T-cell (primary cell): Measurements from ENCODE around the gene IFT43. TPM values are rescaled to one million over a fixed set of nuclear protein-coding genes. Genes with fewer than 3 reads are reported as not detected.

Experiments
- ATAC-seq, 4 experiments: fragments of 200-7000 bp in 3 of 4; fragments of 150-1000 bp in 1 of 4; cut with Tn5 transposase; replicated peaks in 1 of 4; 1 replicate in 3 of 4; 2 replicates in 1 of 4; pipeline ENCODE4 v1.10.0; 2021; ENCODE audit warnings: moderate library complexity in 3 of 4, mild to moderate bottlenecking in 2 of 4, moderate number of reproducible peaks in 1 of 4
- CTCF ChIA-PET, 2 donors: fragments of 300-600 bp; sonication (Branson Sonifier 250); formaldehyde crosslinking; loops; one replicate each; lab custom pipeline; 2022; ENCODE audit warnings: antibody characterized with exemption in 2 of 2; lab: Charles Lee
- POLR2A ChIA-PET, 2 donors: fragments of 300-600 bp; sonication (Branson Sonifier 250); formaldehyde crosslinking; loops; one replicate each; lab custom pipeline; 2022; ENCODE audit warnings: antibody characterized with exemption in 2 of 2; lab: Charles Lee
- DNase-seq, 35 experiments: peaks; one replicate each; pipeline versions ENCODE4 v3.0.0 to v3.0.0-alpha.2; 2013 to 2023
- H3K27ac ChIP-seq: one replicate; pipeline ENCODE4 v1.5.1; 2013; ENCODE audit warnings: low read length
- H3K27me3 ChIP-seq, 2 experiments: replicated peaks in 1 of 2; 1 replicate in 1 of 2; 2 replicates in 1 of 2; pipeline versions ENCODE4 v1.6.1 to v1.7.0; 2013; ENCODE audit warnings: low read length in 1 of 2, mixed read lengths in 1 of 2; ENCODE audit not compliant: control insufficient read depth in 2 of 2, insufficient read depth in 2 of 2; ENCODE audit errors: extremely low read depth in 1 of 2
- H3K36me3 ChIP-seq, 2 donors: 1 replicate in 1 of 2; 2 replicates in 1 of 2; pipeline versions ENCODE4 v1.6.1 to v1.7.0; 2013; ENCODE audit warnings: low read length in 1 of 2; ENCODE audit not compliant: control insufficient read depth in 2 of 2, insufficient read depth in 1 of 2; ENCODE audit errors: extremely low read depth in 1 of 2
- H3K4me1 ChIP-seq, 2 experiments: 1 replicate in 1 of 2; 2 replicates in 1 of 2; pipeline versions ENCODE4 v1.6.1 to v1.7.0; 2013; ENCODE audit warnings: low read length in 2 of 2, mixed read lengths in 1 of 2; ENCODE audit not compliant: insufficient read depth in 2 of 2, control insufficient read depth in 1 of 2; ENCODE audit errors: extremely low read depth in 1 of 2
- H3K4me3 ChIP-seq, 2 donors: 1 replicate in 1 of 2; 2 replicates in 1 of 2; pipeline versions ENCODE4 v1.5.1 to v1.7.0; 2013; ENCODE audit warnings: mild to moderate bottlenecking in 2 of 2, low read length in 1 of 2, moderate library complexity in 1 of 2; ENCODE audit not compliant: control insufficient read depth in 1 of 2; ENCODE audit errors: extremely low read depth in 1 of 2
- H3K9me3 ChIP-seq: 2 replicates; pipeline ENCODE4 v1.7.0; 2013
- H3K27ac Mint-ChIP-seq, 2 donors: one replicate each; pipeline ENCODE4 v1.8.0; 2020 to 2021; ENCODE audit warnings: mild to moderate bottlenecking in 2 of 2, mixed read lengths in 2 of 2
- H3K27me3 Mint-ChIP-seq, 2 donors: one replicate each; pipeline ENCODE4 v1.8.0; 2021 to 2022; ENCODE audit warnings: mixed read lengths in 2 of 2
- H3K36me3 Mint-ChIP-seq: one replicate; pipeline ENCODE4 v1.8.0; 2021; ENCODE audit warnings: mixed read lengths
- H3K4me1 Mint-ChIP-seq, 3 donors: one replicate each; pipeline ENCODE4 v1.8.0; 2020 to 2022; ENCODE audit warnings: mixed read lengths in 3 of 3, mild to moderate bottlenecking in 1 of 3
- H3K4me3 Mint-ChIP-seq, 3 donors: one replicate each; pipeline ENCODE4 v1.8.0; 2020 to 2022; ENCODE audit warnings: mild to moderate bottlenecking in 3 of 3, mixed read lengths in 3 of 3, moderate library complexity in 3 of 3
- H3K9me3 Mint-ChIP-seq, 3 donors: one replicate each; pipeline ENCODE4 v1.8.0; 2020 to 2022; ENCODE audit warnings: mixed read lengths in 3 of 3
- WGBS: methylation state at CpG from one replicate; pipeline ENCODE4 v1.1.5; 2013; ENCODE audit warnings: missing lambda C conversion rate; ENCODE audit not compliant: insufficient coverage; 5-methylcytosine and 5-hydroxymethylcytosine counted together
- total RNA-seq, 35 experiments: library from RNA in 6 of 35; stranded (reverse) in 6 of 35; fragments of 120-200 nt in 1 of 35; gene quantifications; one replicate each; pipeline versions ENCODE4 v1.2.1 to v1.2.4 and lab custom pipeline; 2013 to 2026

IFT43 gene
- total RNA-seq, 5 donors from 2014 or later (not counting 1 experiment from before 2014, with no cell fraction given): 10.0 to 13.5 (median 11.9) TPM

GRCh38 chr14:76067536-76067935 lies 82.0 kb downstream of the IFT43 start:
- DNase-seq: no peak
- no peaks in the 10 kb centered on the region for H3K4me1 ChIP-seq
- H3K27ac ChIP-seq: no peak overlapping the region
- H3K27me3 Mint-ChIP-seq: no peaks in the 10 kb centered on the region
- no CpG with 5 or more reads among the region's 5 CpGs for WGBS
- no peak overlapping the region for H3K4me3 ChIP-seq
- H3K36me3 ChIP-seq: peaks cover 0 to 3% of the 10 kb centered on the region in 2 donors
- no peak overlapping the region for H3K27ac Mint-ChIP-seq
- peaks cover 2% of the 10 kb centered on the region for H3K9me3 ChIP-seq
- peaks cover 60% of the 10 kb centered on the region for H3K36me3 Mint-ChIP-seq
- no peaks in the 10 kb centered on the region for H3K27me3 ChIP-seq
- H3K4me3 Mint-ChIP-seq: no peak overlapping the region
- no peak for ATAC-seq
- H3K4me1 Mint-ChIP-seq: no peaks in the 10 kb centered on the region
- ChIA-PET CTCF (no interaction called here), POLR2A (no interaction called here)
- peaks cover 0 to 14% (median 7%) of the 10 kb centered on the region in 3 donors for H3K9me3 Mint-ChIP-seq

- CTCF ChIA-PET: no interaction called here
- WGBS: 87% methylated on average over 6 of the region's 12 CpGs
These were observed 88.2 kb downstream of the IFT43 start for GRCh38 chr14:76073717-76074116.

GRCh38 chr14:76077340-76077739 lies 91.8 kb downstream of the IFT43 start:
- WGBS: 100% methylated on average over 1 of the region's 2 CpGs
- no peaks in the 10 kb centered on the region for H3K4me1 Mint-ChIP-seq
- Histone ChIP-seq H3K27ac (no peak overlapping the region), H3K4me3 (no peak overlapping the region), H3K4me1 (no peaks in the 10 kb centered on the region), H3K27me3 (no peaks in the 10 kb centered on the region), H3K36me3 (no peaks in the 10 kb centered on the region), H3K9me3 (no peaks in the 10 kb centered on the region)
- H3K27ac Mint-ChIP-seq: no peak overlapping the region
- H3K36me3 Mint-ChIP-seq: peaks cover 3% of the 10 kb centered on the region
- CTCF ChIA-PET: no interaction called here
- no peak overlapping the region for H3K4me3 Mint-ChIP-seq
- no peaks in the 10 kb centered on the region for H3K27me3 Mint-ChIP-seq
- ATAC-seq: no peak
- POLR2A ChIA-PET: no interaction called here
- H3K9me3 Mint-ChIP-seq: no peaks in the 10 kb centered on the region
- no peak for DNase-seq

More at GRCh38 chr14:76073717-76074116, 88.2 kb downstream of the IFT43 start:
- no peak overlapping the region for H3K4me3 ChIP-seq
- Mint-ChIP-seq H3K27ac (no peak overlapping the region), H3K36me3 (peaks cover 26% of the 10 kb centered on the region), H3K27me3 (no peaks in the 10 kb centered on the region), H3K4me1 (no peaks in the 10 kb centered on the region), H3K4me3 (no peak overlapping the region), H3K9me3 (no peaks in the 10 kb centered on the region)
- POLR2A ChIA-PET: no interaction called here
- H3K27me3 ChIP-seq: no peaks in the 10 kb centered on the region
- ATAC-seq (no peak), DNase-seq (no peak)
- H3K4me1 ChIP-seq: no peaks in the 10 kb centered on the region
- no peaks in the 10 kb centered on the region for H3K9me3 ChIP-seq
- no peak overlapping the region for H3K27ac ChIP-seq
- H3K36me3 ChIP-seq: no peaks in the 10 kb centered on the region

GRCh38 chr14:76078501-76078900 lies 92.9 kb downstream of the IFT43 start:
- POLR2A ChIA-PET: no interaction called here
- Mint-ChIP-seq H3K36me3 (peaks cover 8% of the 10 kb centered on the region), H3K9me3 (no peaks in the 10 kb centered on the region), H3K4me3 (no peak overlapping the region), H3K27ac (no peak overlapping the region), H3K4me1 (no peaks in the 10 kb centered on the region), H3K27me3 (no peaks in the 10 kb centered on the region)
- CTCF ChIA-PET: no interaction called here
- no peaks in the 10 kb centered on the region for H3K4me1 ChIP-seq
- no peaks in the 10 kb centered on the region for H3K27me3 ChIP-seq
- H3K9me3 ChIP-seq: no peaks in the 10 kb centered on the region
- no peak overlapping the region for H3K4me3 ChIP-seq
- peaks cover 0 to under 1% of the 10 kb centered on the region in 2 donors for H3K36me3 ChIP-seq
- DNase-seq: no peak
- no peak for ATAC-seq
- no peak overlapping the region for H3K27ac ChIP-seq
- WGBS: 81% methylated on average over 3 of the region's 10 CpGs

GRCh38 chr14:76080025-76080424 lies 94.5 kb downstream of the IFT43 start:
- Mint-ChIP-seq H3K27me3 (no peaks in the 10 kb centered on the region), H3K4me3 (no peak overlapping the region), H3K36me3 (peaks cover 8% of the 10 kb centered on the region), H3K9me3 (no peaks in the 10 kb centered on the region), H3K4me1 (no peaks in the 10 kb centered on the region), H3K27ac (no peak overlapping the region)
- no peak overlapping the region for H3K27ac ChIP-seq
- no peaks in the 10 kb centered on the region for H3K9me3 ChIP-seq
- CTCF ChIA-PET: interaction anchor here in 1 of 2 donors (0.5 kb wide), 1 partner anchor 267 kb away, joined by 4 read pairs; no protein-coding TSS in a partner anchor
- 87% methylated on average over 8 of the region's 10 CpGs for WGBS
- no peak overlapping the region for H3K4me3 ChIP-seq
- no peaks in the 10 kb centered on the region for H3K27me3 ChIP-seq
- H3K4me1 ChIP-seq: no peaks in the 10 kb centered on the region
- ATAC-seq (no peak), DNase-seq (no peak)
- POLR2A ChIA-PET: no interaction called here
- H3K36me3 ChIP-seq: peaks cover 0 to 4% of the 10 kb centered on the region in 2 donors

GRCh38 chr14:76080471-76080870 lies 94.9 kb downstream of the IFT43 start:
- DNase-seq: no peak
- no peaks in the 10 kb centered on the region for H3K27me3 Mint-ChIP-seq
- POLR2A ChIA-PET: no interaction called here

GRCh38 chr14:76081642-76082041 lies 96.1 kb downstream of the IFT43 start:
- H3K27me3 Mint-ChIP-seq: no peaks in the 10 kb centered on the region
- CTCF ChIA-PET: no interaction called here

More at GRCh38 chr14:76080471-76080870, 94.9 kb downstream of the IFT43 start:
- WGBS: 89% methylated on average over 3 of the region's 6 CpGs
- H3K27ac ChIP-seq: no peak overlapping the region
- H3K27me3 ChIP-seq: no peaks in the 10 kb centered on the region
- Mint-ChIP-seq H3K36me3 (peaks cover 8% of the 10 kb centered on the region), H3K27ac (no peak overlapping the region), H3K4me1 (no peaks in the 10 kb centered on the region), H3K4me3 (no peak overlapping the region), H3K9me3 (no peaks in the 10 kb centered on the region)
- peaks cover 0 to 4% of the 10 kb centered on the region in 2 donors for H3K36me3 ChIP-seq
- CTCF ChIA-PET: interaction anchor here in 1 of 2 donors (0.5 kb wide), 1 partner anchor 267 kb away, joined by 4 read pairs; no protein-coding TSS in a partner anchor
- H3K9me3 ChIP-seq: no peaks in the 10 kb centered on the region
- H3K4me1 ChIP-seq: no peaks in the 10 kb centered on the region
- no peak for ATAC-seq
- no peak overlapping the region for H3K4me3 ChIP-seq

More at GRCh38 chr14:76081642-76082041, 96.1 kb downstream of the IFT43 start:
- peaks cover 0 to 4% of the 10 kb centered on the region in 2 donors for H3K36me3 ChIP-seq
- Mint-ChIP-seq H3K4me3 (no peak overlapping the region), H3K9me3 (no peaks in the 10 kb centered on the region), H3K4me1 (no peaks in the 10 kb centered on the region), H3K27ac (no peak overlapping the region), H3K36me3 (peaks cover 8% of the 10 kb centered on the region)
- no peak for DNase-seq
- POLR2A ChIA-PET: no interaction called here
- H3K27me3 ChIP-seq: no peaks in the 10 kb centered on the region
- ATAC-seq: no peak
- H3K27ac ChIP-seq: no peak overlapping the region
- no peaks in the 10 kb centered on the region for H3K9me3 ChIP-seq
- no peaks in the 10 kb centered on the region for H3K4me1 ChIP-seq
- no peak overlapping the region for H3K4me3 ChIP-seq
- WGBS: 87% methylated on average over 7 of the region's 7 CpGs
